Measurements from ENCODE around the gene RP9.

Gene RP9

GRCh38 chr7:33087858-33088257, 21.3 kb downstream of the RP9 start:
- no peak overlapping the region for H3K4me3 ChIP-seq (ENCODE audit: low read depth, low read length)
- no peak for DNase-seq
- TF ChIP-seq, protein P1, sequence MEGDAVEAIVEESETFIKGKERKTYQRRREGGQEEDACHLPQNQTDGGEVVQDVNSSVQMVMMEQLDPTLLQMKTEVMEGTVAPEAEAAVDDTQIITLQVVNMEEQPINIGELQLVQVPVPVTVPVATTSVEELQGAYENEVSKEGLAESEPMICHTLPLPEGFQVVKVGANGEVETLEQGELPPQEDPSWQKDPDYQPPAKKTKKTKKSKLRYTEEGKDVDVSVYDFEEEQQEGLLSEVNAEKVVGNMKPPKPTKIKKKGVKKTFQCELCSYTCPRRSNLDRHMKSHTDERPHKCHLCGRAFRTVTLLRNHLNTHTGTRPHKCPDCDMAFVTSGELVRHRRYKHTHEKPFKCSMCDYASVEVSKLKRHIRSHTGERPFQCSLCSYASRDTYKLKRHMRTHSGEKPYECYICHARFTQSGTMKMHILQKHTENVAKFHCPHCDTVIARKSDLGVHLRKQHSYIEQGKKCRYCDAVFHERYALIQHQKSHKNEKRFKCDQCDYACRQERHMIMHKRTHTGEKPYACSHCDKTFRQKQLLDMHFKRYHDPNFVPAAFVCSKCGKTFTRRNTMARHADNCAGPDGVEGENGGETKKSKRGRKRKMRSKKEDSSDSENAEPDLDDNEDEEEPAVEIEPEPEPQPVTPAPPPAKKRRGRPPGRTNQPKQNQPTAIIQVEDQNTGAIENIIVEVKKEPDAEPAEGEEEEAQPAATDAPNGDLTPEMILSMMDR (IDR thresholded peaks at IDR 0.05; ENCODE audit: low read depth, low read length): no peak

DNA sequence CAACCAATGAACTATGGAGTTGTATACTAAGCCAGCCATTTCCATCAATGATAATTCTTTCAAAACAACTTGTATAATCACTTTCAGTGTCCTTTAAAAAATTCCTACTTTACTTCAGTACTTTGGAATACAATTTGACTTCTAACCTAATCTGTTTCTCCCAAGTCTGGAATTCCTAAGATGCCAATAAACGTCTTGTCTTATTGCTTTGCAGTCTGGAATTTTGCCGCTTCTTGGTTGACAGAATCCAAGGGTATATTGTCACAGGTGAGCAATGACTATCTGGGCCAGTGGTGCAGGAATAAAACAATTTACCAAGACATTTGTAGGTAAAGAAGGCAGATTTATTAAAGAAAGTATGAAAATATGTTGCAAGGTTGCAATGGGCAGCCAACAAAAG, 21.8 kb downstream of the RP9 start:
- TF ChIP-seq, protein P1 (IDR thresholded peaks at IDR 0.05; ENCODE audit: low read depth, low read length): no peak
- Histone ChIP-seq H3K4me1 (no peaks in the 10 kb centered on the region), H3K9me3 (no peaks in the 10 kb centered on the region), H3K27me3 (no peaks in the 10 kb centered on the region), H3K4me3 (ENCODE audit: low read depth, low read length) (no peak overlapping the region), H3K36me3 (no peaks in the 10 kb centered on the region)
- DNase-seq: no peak

More at GRCh38 chr7:33087858-33088257, 21.3 kb downstream of the RP9 start:
- H3K36me3 ChIP-seq: peaks cover under 1% of the 10 kb centered on the region; the same call in 1 of the 2 replicates
- H3K27me3 ChIP-seq: no peaks in the 10 kb centered on the region
- no peaks in the 10 kb centered on the region for H3K4me1 ChIP-seq
- H3K9me3 ChIP-seq: no peaks in the 10 kb centered on the region

DNA sequence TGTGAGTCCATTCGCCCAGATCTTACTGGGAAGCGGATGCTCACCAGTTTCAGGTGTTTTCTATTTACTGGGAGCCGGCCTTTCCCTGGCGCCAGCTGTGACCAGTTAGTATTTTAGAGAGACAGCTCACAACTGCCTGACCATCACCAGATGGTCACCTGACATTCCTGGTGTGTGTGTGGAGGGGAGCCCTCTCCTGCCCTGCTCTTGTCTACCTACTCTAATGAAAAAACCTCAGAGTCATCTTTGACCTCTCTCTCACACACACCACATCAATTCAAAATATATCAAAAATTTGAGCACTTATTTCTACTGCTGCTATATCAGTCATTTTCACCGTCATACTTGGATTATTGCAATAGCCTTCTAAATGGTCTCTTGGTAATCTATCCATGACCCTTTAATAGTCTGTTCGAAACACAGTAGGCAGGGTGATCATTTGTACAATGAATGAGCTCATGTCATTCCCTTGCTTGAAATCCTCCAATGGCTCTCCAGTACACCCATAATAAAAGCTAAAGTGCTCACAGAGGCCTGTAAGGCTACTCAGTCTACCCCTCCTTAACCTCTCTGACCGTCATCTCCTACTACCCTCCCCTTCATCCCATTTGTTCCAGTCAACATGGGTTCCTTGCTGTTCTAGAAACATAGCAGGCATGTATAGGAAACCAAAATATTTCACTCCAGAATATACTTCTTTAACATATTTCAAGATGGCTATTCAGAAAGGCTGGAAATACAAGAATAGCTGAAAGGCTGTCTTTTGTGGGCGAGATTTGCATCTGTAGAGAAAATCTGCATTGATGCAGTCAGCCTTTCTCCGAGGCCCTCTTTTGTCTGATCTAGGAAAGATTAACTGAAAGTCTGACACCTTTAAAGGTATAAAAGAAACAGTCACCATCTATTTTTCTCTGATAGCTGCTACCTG, 29.2 kb downstream of the RP9 start:
- TF ChIP-seq, protein P1 (IDR thresholded peaks at IDR 0.05; ENCODE audit: low read depth, low read length): no peak
- Histone ChIP-seq H3K36me3 (no peaks in the 10 kb centered on the region), H3K9me3 (no peaks in the 10 kb centered on the region; the same call in 1 of the 2 replicates), H3K4me1 (no peaks in the 10 kb centered on the region), H3K4me3 (ENCODE audit: low read depth, low read length) (no peak overlapping the region), H3K27me3 (peaks cover 46% of the 10 kb centered on the region)
- no peak for DNase-seq

GRCh38 chr7:33079096-33079495, 30.1 kb downstream of the RP9 start:
- H3K27me3 ChIP-seq: peaks cover 52% of the 10 kb centered on the region
- no peak overlapping the region for H3K4me3 ChIP-seq (ENCODE audit: low read depth, low read length)
- no peaks in the 10 kb centered on the region for H3K36me3 ChIP-seq
- no peak for DNase-seq
- no peaks in the 10 kb centered on the region for H3K4me1 ChIP-seq
- TF ChIP-seq, protein P1 (IDR thresholded peaks at IDR 0.05; ENCODE audit: low read depth, low read length): no peak
- no peaks in the 10 kb centered on the region; the same call in 1 of the 2 replicates for H3K9me3 ChIP-seq

DNA sequence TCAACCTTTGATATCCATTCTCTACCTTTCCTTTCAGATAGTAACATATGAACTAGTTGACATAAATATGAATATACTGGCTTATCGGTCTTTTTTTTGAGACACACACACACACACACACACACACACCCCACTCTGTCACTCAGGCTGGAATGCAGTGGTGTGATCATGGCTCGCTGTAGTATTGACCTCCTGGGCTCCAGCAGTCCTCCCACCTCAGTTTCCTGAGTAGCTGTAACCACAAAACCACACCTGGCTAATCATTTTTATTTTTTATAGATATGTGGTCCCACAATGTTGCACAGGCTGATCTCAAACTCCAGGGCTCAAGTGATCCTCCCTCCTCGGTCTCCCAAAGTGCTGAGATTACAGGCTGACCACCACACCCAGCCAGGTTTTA, 32.5 kb downstream of the RP9 start:
- TF ChIP-seq, protein P1 (IDR thresholded peaks at IDR 0.05; ENCODE audit: low read depth, low read length): no peak
- H3K4me1 ChIP-seq: no peaks in the 10 kb centered on the region
- H3K27me3 ChIP-seq: peaks cover 65% of the 10 kb centered on the region
- no peak overlapping the region for H3K4me3 ChIP-seq (ENCODE audit: low read depth, low read length)
- no peaks in the 10 kb centered on the region; the same call in 1 of the 2 replicates for H3K9me3 ChIP-seq
- H3K36me3 ChIP-seq: no peaks in the 10 kb centered on the region
- no peak for DNase-seq

All from BE2C (cell line).